Neural progenitor cell (in vitro differentiated cells): ENCODE data around the gene ZFYVE21. TPM values are rescaled to one million over a fixed set of nuclear protein-coding genes. Genes with fewer than 3 reads are reported as not detected.

Source experiments
- DNase-seq: peaks from one replicate; pipeline ENCODE4 v3.0.0-alpha.2; 2016; ENCODE audit warnings: low spot score
- H2AFZ ChIP-seq: fragments of 200-600 bp; sonication (generic); replicated peaks from 2 replicates; pipeline ENCODE4 v1.6.1; 2016; ENCODE audit warnings: antibody characterized with exemption
- H3F3A ChIP-seq: fragments of 200-600 bp; sonication (generic); 2 replicates; pipeline ENCODE4 v1.6.1; 2016; ENCODE audit warnings: antibody characterized with exemption, low read depth
- H3K27ac ChIP-seq: fragments of 200-600 bp; sonication (generic); 2 replicates; pipeline ENCODE4 v1.5.1; 2016; ENCODE audit warnings: mild to moderate bottlenecking
- H3K27me3 ChIP-seq: fragments of 200-600 bp; sonication (generic); 2 replicates; pipeline ENCODE4 v1.6.1; 2016; ENCODE audit warnings: mild to moderate bottlenecking, moderate library complexity
- H3K36me3 ChIP-seq: fragments of 200-600 bp; sonication (generic); 2 replicates; pipeline ENCODE4 v1.5.1; 2016
- H3K4me1 ChIP-seq: fragments of 200-600 bp; sonication (generic); 2 replicates; pipeline ENCODE4 v1.6.1; 2016; ENCODE audit warnings: mixed run types
- H3K4me2 ChIP-seq: fragments of 200-600 bp; sonication (generic); 2 replicates; pipeline ENCODE4 v1.6.1; 2016
- H3K4me3 ChIP-seq: fragments of 200-600 bp; sonication (generic); 2 replicates; pipeline ENCODE4 v1.5.1; 2016
- H3K79me2 ChIP-seq: fragments of 200-600 bp; sonication (generic); 2 replicates; pipeline ENCODE4 v1.6.1; 2016; ENCODE audit warnings: low read depth
- H3K9ac ChIP-seq: fragments of 200-600 bp; sonication (generic); 2 replicates; pipeline ENCODE4 v1.6.1; 2016
- H3K9me3 ChIP-seq: fragments of 200-600 bp; sonication (generic); 2 replicates; pipeline ENCODE4 v1.5.1; 2016; ENCODE audit warnings: low read depth
- H4K20me1 ChIP-seq: fragments of 200-600 bp; sonication (generic); 2 replicates; pipeline ENCODE4 v1.6.1; 2016; ENCODE audit warnings: low read depth
- H3K27ac Mint-ChIP-seq: 3 replicates; pipeline ENCODE4 v1.8.0; 2021; ENCODE audit warnings: mixed read lengths
- H3K27me3 Mint-ChIP-seq: 2 replicates; pipeline ENCODE4 v1.8.0; 2022; ENCODE audit warnings: low read depth, mild to moderate bottlenecking, inconsistent platforms, moderate library complexity, mixed read lengths; ENCODE audit not compliant: insufficient read depth
- H3K36me3 Mint-ChIP-seq: 3 replicates; pipeline ENCODE4 v1.8.0; 2021; ENCODE audit warnings: mixed read lengths
- H3K4me1 Mint-ChIP-seq: 3 replicates; pipeline ENCODE4 v1.8.0; 2021; ENCODE audit warnings: mixed read lengths
- H3K4me3 Mint-ChIP-seq: 3 replicates; pipeline ENCODE4 v1.8.0; 2021; ENCODE audit warnings: mild to moderate bottlenecking, moderate library complexity, mixed read lengths
- H3K9me3 Mint-ChIP-seq: 3 replicates; pipeline ENCODE4 v1.8.0; 2020; ENCODE audit warnings: mixed read lengths
- CTCF ChIP-seq: fragments of 200-600 bp; sonication (generic); IDR thresholded peaks from 2 replicates; pipeline ENCODE4 v1.5.1; 2017; ENCODE audit warnings: antibody characterized with exemption, mild to moderate bottlenecking
- EZH2 ChIP-seq: fragments of 200-600 bp; sonication (generic); IDR thresholded peaks from 2 replicates; pipeline ENCODE4 v1.6.1; 2017; ENCODE audit warnings: antibody characterized with exemption, mild to moderate bottlenecking, moderate library complexity
- EZH2phosphoT487 ChIP-seq: fragments of 200-600 bp; sonication (generic); IDR thresholded peaks from 2 replicates; pipeline ENCODE4 v1.6.1; 2017; ENCODE audit warnings: antibody characterized with exemption
- total RNA-seq: library from RNA; depleted of rRNA; stranded (reverse); fragments of >200 nt; gene quantifications from 2 replicates; pipeline ENCODE4 v1.2.3, GENCODE V29; 2015; ENCODE audit warnings: low replicate concordance

Gene ZFYVE21
- total RNA-seq, 1 donor from 2014 or later, result 46.2 TPM

GRCh38 chr14:103739793-103740501 is 24.3 kb downstream of the ZFYVE21 start:
- Mint-ChIP-seq H3K27me3 (peaks cover 4% of the 10 kb centered on the region), H3K4me1 (peaks cover 4% of the 10 kb centered on the region), H3K4me3 (no peak overlapping the region), H3K9me3 (no peaks in the 10 kb centered on the region), H3K27ac (no peak overlapping the region), H3K36me3 (peaks cover 15% of the 10 kb centered on the region)
- H3K4me3 ChIP-seq, result no peak overlapping the region
- H3K36me3 ChIP-seq, result no peaks in the 10 kb centered on the region
- TF ChIP-seq CTCF, result no peak
- TF ChIP-seq EZH2phosphoT487, result no peak
- TF ChIP-seq EZH2, result no peak
- H3K9ac ChIP-seq, result no peak overlapping the region
- no peaks in the 10 kb centered on the region for H3K9me3 ChIP-seq
- no peaks in the 10 kb centered on the region for H3K27me3 ChIP-seq
- no peak for DNase-seq
- no peaks in the 10 kb centered on the region for H3K79me2 ChIP-seq
- H3K4me2 ChIP-seq, result no peak overlapping the region
- peaks cover 5% of the 10 kb centered on the region for H4K20me1 ChIP-seq
- peaks cover 5% of the 10 kb centered on the region for H3K4me1 ChIP-seq
- no peak overlapping the region for H3K27ac ChIP-seq
- H2AFZ ChIP-seq, result no peak overlapping the region
- no peaks in the 10 kb centered on the region for H3F3A ChIP-seq

- Histone ChIP-seq H3K36me3 (no peaks in the 10 kb centered on the region), H3K4me3 (no peak overlapping the region), H4K20me1 (peaks cover 2% of the 10 kb centered on the region), H3K9me3 (no peaks in the 10 kb centered on the region), H3K4me1 (peaks cover 5% of the 10 kb centered on the region), H3K27me3 (no peaks in the 10 kb centered on the region), H3F3A (no peaks in the 10 kb centered on the region), H3K27ac (no peak overlapping the region), H3K4me2 (no peak overlapping the region), H3K9ac (no peak overlapping the region), H2AFZ (no peak overlapping the region), H3K79me2 (no peaks in the 10 kb centered on the region)
- DNase-seq, result no peak
- Mint-ChIP-seq H3K27me3 (peaks cover 2% of the 10 kb centered on the region), H3K4me3 (no peak overlapping the region), H3K4me1 (peaks cover 4% of the 10 kb centered on the region), H3K27ac (no peak overlapping the region), H3K36me3 (peaks cover 15% of the 10 kb centered on the region), H3K9me3 (no peaks in the 10 kb centered on the region)
- TF ChIP-seq CTCF, result no peak
- TF ChIP-seq EZH2, result no peak
- no peak for TF ChIP-seq EZH2phosphoT487
These were observed 25.5 kb downstream of the ZFYVE21 start for GRCh38 chr14:103740991-103741689.

- Histone ChIP-seq H3K9ac (no peak overlapping the region), H3K4me2 (no peak overlapping the region), H3F3A (no peaks in the 10 kb centered on the region), H3K4me1 (peaks cover 5% of the 10 kb centered on the region), H3K79me2 (no peaks in the 10 kb centered on the region), H4K20me1 (no peaks in the 10 kb centered on the region), H3K4me3 (no peak overlapping the region), H3K9me3 (no peaks in the 10 kb centered on the region), H3K36me3 (no peaks in the 10 kb centered on the region), H3K27ac (no peak overlapping the region), H2AFZ (no peak overlapping the region), H3K27me3 (no peaks in the 10 kb centered on the region)
- no peak for TF ChIP-seq CTCF
- no peak for TF ChIP-seq EZH2
- no peaks in the 10 kb centered on the region for H3K9me3 Mint-ChIP-seq
- H3K27me3 Mint-ChIP-seq, result peaks cover 2% of the 10 kb centered on the region
- H3K27ac Mint-ChIP-seq, result no peak overlapping the region
- DNase-seq, result no peak
- H3K4me1 Mint-ChIP-seq, result peaks cover 4% of the 10 kb centered on the region
- H3K36me3 Mint-ChIP-seq, result peaks cover 15% of the 10 kb centered on the region
- no peak overlapping the region for H3K4me3 Mint-ChIP-seq
These were observed 26.3 kb downstream of the ZFYVE21 start for GRCh38 chr14:103741876-103742275.
